ENCODE data around the gene RPL28.
"Not testable (repeated sequence)": the region's sequence is repeated elsewhere in the genome, so short reads cannot be mapped to it uniquely, and the experiment has no call there.

RPL28 gene

DNA sequence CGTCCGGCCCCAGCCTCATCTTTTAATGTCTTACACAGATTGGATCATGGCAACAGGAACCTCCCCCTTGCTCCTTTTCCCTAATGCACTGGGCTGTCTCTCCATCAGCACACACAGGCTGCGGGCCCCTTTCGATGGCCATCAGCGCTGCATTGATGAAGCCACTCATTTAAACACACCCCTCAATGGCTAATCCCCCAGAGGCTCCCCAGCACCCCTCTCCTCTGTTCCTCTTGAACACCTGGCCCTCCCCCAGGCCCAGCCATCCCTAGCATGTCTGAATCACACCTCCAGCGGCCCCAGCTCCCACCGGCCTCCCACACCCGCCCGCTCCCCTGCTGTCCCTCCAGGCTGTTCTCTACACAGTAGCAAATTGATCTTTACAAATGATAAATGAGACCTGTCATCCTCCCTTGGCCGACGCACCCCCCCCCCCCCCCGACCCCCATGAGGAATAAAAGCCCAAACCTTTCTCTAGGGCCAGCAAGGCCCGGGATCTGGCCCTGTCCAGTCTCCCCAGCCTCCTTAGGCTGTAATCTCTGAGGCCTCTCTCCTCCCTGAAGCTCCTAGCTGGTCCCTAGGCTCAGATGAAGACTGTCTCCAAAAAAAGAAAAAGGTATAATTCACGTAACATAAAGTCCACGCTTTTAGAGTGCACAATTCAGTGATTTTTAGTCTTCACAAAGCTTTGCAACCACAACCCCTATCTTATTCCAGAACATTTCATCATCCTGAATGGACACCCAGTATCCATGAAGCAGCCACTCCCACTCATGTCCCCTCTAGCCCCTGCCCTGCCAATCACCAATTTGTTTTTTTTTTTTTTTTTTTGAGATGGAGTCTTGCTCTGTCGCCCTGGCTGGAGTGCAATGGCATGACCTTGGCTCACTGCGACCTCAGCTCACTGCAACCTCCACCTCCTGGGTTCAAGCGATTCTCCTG lies 7.4 kb downstream of the RPL28 start:
- no peak for DNase-seq

DNA sequence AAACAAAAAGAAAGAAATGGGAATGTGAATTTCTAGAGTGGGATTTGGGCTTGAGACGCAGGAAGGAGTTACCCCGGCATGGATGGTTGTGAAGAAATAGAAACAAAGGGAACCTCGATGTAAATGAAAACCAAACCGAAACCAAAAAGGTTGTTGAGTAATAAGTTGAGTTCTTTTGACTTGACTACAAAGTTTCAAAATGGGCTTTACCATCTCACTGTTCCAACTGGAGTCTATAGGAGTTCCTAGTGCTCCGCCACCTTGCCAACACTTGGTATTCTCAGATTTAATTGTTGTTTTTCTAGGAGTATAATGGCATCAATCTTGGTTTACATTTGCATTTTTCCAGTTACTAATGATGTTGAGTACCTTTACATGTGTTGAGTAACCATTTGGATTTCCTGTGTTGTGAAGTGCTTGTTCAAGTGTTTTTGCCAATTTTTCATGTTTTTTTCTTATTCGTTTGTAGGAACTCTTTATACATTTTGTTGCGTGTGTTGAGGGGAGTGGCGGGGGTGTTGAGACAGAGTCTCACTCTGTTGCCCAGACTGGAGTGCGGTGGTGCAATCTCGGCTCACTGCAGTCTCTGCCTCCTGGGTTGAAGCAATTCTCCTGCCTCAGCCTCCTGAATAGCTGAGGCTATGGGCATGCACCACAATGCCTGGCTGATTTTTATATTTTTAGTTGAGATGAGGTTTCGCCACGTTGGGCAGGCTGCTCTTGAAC lies 12.6 kb downstream of the RPL28 start:
- DNase-seq, result no peak

DNA sequence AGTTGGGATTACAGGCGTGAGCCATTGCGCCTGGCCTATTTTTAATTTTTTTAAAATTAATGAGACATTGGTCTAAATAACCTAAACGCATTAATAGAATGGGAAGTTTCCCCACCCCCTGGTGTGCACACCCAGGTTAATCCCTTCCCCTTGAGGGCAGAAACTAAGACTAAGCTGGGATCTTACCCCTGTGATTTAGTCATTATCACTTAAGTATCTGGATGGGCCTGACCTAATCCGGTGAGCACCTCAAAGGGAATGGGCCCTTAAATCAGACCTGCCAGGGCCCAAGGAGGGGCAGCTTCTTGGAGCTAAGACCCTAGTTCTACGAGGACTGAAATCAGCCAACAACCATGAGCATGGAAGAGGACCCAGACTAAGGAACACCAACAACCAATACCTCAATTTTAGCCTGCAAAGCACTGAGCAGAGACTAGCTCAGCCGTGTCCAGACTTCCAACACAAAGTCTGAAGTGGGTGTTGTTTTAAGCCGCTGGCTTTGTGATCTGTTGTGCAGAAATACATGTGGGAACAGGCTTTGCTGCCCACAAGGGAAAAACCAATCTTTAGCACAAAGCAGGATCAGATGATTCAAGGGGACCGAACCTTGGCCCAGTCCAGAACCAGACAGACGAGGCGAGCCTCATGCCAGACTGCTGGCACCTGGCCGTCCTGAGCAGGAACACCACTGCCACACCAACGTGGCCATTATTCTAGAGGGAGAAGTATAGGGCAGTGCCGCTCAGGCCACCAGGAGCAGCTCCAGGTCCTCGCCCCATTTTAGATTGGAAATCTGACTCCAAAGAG lies 14.8 kb downstream of the RPL28 start:
- DNase-seq, result no peak

DNA sequence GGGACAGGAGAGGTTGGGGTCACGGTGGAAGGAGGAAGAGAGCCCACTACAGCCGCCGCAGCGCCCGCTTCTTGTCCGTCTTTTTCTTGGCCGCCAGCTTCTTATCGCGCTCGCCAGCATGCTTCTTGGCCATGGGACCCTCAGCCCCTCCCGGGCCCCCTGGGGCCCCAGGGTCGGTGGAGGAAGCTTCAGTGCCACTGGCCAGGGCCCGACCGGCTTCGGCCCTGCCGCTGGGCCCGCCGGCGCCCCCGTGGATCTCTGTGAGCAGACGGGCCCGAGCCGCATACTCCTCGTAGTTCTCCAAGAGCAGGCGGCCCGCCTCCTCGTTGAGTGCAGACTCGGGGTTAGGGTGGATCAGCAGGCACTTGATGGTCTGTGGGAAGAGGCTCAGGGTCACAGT lies 15.7 kb downstream of the RPL28 start:
- not testable (repeated sequence) for DNase-seq

DNA sequence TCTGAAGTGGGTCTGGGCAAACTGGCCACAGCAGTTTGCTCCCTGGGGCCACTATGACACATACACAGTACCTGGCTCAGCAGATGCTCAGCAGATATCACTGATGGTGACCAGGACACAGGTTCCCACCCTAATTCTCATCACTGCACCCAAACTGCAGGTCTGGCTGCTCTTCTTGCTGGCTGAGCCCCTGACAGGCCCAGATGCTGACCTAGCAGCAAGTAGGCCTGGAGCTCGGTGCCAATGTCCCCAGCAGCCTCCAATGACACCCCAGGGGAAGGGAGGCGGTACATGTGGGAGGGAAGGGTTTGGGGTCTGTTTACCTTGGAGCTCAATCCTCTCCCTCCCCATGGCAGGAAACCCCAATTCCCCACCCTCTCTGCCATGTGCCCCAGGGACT lies 16.8 kb downstream of the RPL28 start:
- DNase-seq, result no peak

DNA sequence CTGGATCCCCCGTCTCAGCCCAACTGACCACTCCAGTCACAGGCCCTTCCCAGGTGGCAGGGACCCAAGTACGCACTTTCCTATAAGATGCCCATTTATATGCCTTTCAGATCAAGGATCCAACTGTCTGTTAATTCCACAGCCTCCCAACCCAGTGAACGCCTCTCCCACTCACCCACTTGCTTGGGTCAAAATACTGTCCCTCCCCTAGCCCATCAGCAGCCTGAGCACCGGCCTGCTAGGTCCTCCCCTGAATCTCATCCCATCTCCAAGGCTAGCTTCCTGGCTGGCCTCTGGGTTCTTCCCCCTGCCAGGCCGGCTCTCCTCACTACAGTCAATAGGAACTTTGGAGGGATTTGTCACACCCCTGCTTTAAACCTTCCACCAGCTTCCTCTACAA lies 19.9 kb downstream of the RPL28 start:
- DNase-seq, result no peak

DNA sequence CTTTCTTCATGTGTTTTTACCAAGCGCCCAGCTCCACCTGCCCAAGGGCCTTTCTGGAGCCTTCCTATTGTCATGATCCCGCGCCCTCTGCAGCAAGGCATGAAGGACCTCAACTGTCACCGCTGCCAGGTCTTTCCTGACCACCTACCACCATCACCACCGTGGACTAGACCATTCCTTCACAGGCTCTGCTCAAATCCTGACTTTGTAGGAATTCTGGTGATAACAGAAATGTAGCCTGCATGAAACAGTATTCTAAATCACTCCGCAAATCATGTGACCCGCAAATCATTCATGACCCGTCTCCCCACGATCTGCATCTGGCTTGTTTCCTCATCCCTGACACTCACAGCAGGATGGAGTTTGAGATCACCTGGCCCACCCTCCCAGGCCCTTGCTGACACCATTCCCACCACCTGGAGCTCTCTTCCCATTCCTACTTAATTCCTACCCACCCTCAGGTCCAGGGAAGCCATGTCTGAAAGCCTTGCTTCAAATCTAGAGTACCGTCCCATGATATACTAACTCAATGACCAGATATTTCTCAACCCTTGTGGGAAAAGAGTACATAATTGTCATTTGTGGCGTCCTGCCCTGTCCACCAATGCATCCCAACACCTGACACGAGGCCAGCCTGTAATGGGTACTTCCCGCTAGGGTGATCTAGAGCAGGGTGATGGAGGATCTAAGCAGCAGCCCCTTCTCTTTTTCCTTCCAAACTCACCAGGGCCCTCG lies 20.5 kb downstream of the RPL28 start:
- no peak for DNase-seq

DNA sequence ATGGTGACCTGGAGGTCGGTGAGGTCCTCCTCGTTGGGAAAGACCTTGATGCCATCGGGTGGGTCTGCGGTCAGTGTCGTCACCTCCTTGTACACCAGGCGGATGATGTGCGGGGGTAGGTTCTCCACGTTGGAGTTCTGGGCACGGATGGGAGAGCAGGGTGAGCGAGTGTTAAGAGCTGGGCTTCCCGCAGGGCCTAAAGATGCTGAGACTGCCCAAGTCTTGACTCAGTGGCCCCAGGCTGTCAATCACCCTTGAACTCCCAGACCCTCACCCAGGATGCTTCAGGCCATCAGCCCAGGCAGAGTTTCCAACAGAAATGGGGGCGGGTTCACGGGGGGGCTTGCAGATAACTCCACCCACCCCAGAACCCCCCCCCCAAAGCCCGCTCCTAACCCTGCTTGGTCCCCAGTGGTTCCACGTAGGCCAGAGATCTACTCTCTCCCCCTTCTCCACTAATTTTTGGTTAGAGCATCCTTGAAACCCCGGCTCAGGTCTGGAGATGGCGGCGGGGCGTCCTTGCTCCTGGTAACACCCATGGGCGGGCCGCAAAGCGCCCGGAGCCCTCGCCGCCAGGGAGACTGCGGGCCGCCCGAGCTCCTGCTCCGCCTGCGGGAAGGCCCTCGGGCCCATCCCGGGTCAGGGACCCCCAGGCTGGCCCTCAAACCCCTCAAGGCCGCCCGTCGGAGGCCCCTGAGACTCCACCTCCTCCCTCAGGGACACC lies 21.3 kb downstream of the RPL28 start:
- peak; percentile 51 for DNase-seq

DNA sequence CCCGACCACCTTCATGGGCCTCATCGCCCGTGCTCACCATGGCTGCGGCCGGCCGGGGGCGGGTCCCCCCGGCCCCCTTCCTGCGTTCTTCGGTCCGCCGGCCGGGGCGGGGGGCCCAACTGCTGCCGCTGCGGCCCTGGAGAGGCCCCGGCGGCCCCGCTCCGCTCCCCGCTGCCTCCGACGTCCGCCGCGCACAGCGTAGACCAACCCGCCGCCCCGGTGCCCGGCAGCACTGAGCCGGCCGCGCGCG lies 21.7 kb downstream of the RPL28 start, which contains the start of gene UBE2S:
Gene UBE2S (minus strand): TSS at position 239 of the 250 bp plus-strand sequence. CDS start 199 bp downstream, at position 40.
- not testable (repeated sequence) for DNase-seq

DNA sequence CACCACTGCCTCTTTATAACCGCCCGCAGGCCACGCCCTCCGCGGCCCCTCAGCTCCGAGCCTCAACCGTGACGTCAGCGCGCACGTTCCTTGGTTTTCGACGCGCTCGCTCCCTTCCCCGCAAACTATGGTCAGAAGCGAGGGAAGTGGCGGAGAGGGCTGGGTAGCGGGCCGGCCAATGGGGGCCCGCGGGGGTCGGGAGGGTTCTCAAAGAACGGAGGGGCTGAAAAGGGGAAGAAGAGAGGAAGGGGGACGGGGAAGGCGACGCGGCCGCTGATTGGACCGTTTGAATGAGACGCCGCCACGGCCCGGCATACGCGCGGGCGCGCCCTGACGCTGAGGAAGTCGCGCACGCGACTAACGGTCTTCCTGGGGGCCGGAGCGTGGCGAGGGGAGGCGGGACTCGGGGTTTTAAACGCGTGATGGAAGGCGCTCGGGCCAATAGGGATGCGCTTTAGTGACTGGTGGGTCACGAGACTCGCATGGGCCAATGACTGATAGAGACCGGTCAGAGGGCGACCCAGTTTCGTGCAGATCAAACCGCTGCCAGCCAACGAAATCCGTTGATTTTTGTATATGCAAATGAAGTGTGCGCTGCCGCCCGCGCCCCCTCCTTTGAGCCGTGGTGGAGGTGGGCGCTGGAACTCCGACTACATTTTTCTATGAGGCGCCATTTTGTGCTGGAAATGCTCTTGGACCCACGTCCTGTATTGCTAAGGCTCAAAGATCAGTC lies 22.2 kb downstream of the RPL28 start:
- DNase-seq, result peak; percentile 99

DNA sequence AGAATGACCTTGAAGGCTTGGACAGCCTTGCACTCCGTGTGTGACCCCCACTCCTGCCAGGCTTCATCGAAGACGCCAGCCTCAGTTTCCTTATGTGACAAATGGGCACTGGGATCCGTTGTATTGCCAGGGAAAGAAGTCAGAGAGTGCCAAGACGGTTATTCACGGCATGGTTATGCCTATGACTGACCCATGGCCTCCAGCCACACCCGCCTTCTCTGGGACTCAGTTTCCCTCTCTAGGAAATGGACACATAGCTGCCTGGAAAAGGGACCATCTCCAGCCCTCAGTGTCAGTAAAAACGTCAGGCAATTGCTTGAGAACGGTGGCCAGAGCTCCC lies 22.8 kb downstream of the RPL28 start:
- no peak for DNase-seq

DNA sequence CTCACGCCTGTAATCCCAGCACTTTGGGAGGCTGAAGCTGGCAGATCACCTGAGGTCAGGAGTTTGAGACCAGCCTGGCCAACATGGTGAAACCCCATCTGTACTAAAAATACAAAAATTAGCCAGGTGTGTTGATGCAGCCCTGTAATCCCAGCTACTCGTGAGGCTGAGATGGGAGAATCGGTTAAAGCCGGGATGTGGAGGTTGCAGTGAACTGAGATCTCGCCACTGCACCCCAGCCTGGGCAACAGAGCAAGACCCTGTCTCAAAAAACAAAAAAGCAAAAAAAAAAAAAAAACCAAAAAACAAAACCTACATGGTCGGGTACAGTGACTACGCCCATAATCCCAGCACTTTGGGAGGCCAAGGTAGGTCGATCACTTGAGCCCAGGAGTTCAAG lies 23.4 kb downstream of the RPL28 start:
- DNase-seq, result not testable (repeated sequence)

DNA sequence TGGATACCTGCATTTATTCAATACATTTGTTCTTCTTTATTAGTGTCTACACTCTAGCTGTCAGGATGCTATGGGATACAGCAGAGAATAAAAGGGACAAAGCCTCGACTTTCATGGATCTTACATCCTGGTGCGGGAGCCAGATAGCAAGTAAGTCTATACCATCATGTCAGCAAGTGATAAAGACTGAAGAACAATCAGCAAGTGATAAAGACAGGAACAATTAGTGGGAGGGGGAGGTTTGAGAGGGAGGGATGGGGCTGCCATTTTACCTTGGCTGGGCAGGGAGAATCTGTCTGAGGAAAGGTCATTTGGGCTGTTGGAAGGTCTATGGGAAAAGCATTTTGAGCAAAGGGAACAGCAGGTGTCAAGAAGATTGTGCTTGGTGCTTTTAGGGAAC lies 24.4 kb downstream of the RPL28 start:
- DNase-seq, result no peak

DNA sequence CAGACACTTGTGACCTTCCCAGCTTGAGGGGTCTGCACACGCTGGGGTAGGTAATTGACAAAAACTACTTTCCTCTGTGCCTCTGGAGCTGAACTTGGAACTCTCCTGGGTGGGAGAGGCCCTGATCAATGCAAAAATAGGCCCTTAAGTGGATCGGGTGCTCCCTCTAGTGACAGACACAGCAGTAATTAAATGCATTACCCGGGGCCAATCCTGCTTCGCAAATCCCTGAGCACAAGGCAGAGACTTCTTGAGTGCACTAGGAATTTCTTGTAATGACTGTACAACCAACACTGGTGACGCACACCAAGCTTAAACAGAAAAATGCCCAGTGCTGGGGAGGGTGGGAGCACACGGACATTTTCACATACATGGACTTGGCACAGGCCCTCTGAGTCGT lies 32.5 kb downstream of the RPL28 start:
- peak; percentile 52 for DNase-seq

DNA sequence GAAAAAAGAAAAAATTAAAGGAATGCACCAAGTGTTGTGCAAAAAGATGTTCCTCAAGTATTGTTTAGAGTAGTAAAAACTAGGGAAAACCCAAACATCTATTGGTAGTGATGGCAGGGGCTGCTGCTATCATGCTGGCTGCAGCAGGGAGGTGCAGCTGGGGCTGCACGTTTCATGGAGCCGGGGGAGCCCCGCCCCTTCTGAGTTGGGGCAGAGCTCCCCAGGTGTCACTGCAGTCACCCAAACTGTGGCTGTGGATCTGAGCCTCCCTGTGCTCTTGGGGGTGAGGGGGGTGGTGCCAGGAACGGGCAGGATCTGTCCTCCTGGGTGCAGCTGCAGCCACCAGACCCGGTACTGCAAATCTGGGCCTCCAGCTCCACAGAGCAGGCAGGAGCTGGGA lies 33.4 kb downstream of the RPL28 start:
- no peak for DNase-seq

DNA sequence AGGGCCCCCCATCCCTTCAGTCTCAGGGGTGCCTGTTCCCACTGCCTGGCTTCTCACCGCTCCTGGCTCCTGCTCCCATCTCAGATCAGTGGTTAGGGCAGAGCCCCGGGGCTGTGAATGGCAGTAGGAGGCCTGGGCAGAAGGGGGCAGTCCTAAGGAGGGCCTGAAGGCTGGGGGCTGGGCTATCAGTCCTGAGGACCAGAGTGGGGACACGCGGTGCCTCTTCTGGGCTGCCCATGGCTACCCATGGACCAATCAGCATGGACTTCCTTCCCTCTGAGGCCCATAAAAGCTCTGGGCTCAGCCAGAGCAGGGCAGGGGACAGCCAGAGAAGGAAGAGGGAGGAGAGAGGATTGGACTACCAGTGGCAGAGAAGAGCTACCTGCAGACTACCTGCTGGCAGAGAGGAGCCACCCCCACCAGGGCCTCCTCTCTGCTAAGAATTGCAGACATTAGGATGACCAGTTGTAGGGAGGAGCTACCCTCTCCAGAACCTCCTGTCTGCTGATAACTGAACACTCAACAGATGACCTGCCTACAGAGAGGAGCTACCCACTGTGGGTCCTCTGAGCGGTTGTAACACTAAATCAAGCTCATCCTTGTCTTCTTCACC lies 34.0 kb downstream of the RPL28 start:
- no peak for DNase-seq

DNA sequence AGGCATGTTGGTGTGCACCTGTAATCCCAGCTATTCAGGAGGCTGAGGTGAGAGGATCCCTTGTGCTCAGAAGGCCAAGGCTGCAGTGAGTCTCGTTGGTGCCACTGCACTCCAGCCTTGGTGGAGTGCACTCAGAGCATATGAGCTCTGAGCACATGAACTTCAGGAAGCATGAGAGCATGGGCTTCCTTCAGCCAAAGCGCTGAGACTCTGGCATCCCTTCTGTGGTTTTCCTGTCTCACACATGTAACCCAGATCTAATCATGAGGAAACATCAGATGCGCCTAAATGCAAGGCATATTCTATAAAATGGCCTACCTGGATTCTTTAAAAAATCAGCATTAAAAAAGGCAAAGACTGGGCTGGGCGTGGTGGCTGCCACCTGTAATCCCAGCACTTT lies 35.5 kb downstream of the RPL28 start:
- not testable (repeated sequence) for DNase-seq

DNA sequence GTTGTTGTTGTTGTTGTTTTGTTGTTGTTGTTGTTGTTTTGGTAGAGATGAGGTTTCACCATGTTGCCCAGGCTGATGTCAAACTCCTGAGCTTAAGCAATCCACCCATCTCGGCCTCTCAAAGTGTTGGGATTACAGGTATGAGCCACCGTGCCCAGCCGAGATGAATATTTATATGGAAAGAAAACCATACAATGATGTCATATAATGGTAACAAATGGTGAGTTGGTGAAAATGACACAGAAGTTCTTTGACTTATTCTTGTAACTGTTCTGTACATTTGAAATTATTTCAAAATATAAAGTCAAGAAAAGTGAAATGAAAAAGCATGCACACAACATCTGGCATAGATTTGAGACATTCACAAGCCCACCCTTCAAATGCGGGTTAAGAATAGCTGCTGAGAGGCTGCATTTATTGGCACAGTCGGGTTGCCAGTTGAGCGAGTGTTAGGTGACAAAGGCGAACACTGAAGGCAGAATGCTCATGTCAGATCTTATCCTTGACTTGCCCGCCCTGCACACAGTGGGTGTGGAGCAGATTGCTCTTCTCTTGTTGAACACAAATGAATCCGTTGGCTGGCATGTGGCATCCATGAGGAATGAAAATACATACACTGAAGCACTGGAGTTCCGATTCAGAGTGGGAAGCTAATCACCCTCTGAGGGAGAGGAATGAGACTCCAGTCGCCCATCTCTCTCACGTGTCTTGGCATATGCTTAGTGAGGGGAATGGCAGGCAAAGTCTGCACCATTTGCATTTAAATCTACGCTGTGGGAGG lies 37.7 kb downstream of the RPL28 start:
- DNase-seq, result no peak

DNA sequence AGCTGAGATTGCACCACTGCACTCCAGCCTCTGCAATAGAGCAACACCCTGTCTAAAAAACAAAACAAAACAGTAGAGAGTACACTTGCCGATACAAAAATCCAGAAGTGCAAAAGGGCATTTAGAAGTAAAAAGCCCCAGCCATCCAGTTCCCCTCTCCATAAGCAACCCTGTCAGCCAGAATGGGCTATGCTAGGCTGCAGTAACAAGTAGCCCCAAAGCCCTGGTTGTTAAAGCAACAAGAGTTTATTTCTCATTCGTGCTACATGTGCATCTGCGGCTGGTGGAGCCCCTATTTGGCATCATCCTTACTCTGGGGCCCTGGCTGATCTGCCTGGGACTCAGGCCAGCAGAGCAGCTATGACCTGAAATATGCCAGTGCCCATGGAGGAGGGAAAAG lies 38.8 kb downstream of the RPL28 start:
- no peak for DNase-seq

DNA sequence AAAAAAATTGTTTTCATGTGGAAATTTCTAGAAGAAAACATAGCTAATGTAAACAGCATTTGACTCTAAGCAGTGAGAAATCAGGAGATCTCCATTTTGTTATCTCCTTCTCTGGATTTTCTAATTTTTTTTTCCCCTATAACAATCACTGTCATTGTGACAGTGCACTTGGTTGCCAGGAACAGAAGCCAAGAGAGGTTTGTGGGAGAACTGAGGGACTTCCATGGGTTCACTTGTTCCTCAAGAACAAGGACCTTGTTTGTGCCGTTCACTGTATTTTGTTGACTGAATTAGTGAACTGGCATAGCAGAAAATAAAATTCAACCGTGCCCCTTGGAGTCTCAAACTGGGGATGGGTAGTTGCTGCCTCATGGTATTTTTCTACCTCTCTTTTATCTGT lies 40.3 kb downstream of the RPL28 start:
- DNase-seq, result no peak

Measured in left hindlimb (tissue), 1 donor.